ENCODE results near the gene KRTAP5-1.

KRTAP5-1 gene

GRCh38 chr11:1559111-1559951 lies 25.8 kb downstream of the KRTAP5-1 start:
- DNase-seq (ENCODE audit: low read depth), result peak; percentile 74

- DNase-seq (ENCODE audit: low read depth), result no peak
Observed at GRCh38 chr11:1558775-1559110, 26.3 kb downstream of the KRTAP5-1 start.

GRCh38 chr11:1557904-1558774 lies 26.9 kb downstream of the KRTAP5-1 start:
- peak; percentile 81 for DNase-seq (ENCODE audit: low read depth)

GRCh38 chr11:1557051-1557884 lies 27.8 kb downstream of the KRTAP5-1 start:
- DNase-seq (ENCODE audit: low read depth), result no peak

- DNase-seq (ENCODE audit: low read depth), result no peak
Observed at GRCh38 chr11:1556278-1556902, 28.7 kb downstream of the KRTAP5-1 start.

- DNase-seq (ENCODE audit: low read depth), result no peak
Observed at GRCh38 chr11:1555713-1556153, 29.4 kb downstream of the KRTAP5-1 start.

- no peak for DNase-seq (ENCODE audit: low read depth)
Observed at GRCh38 chr11:1554981-1555712, 29.9 kb downstream of the KRTAP5-1 start.

- DNase-seq (ENCODE audit: low read depth), result no peak
Observed at GRCh38 chr11:1553808-1554594, 31.1 kb downstream of the KRTAP5-1 start.

GRCh38 chr11:1549338-1550330 lies 35.4 kb downstream of the KRTAP5-1 start:
- DNase-seq (ENCODE audit: low read depth), result no peak

- DNase-seq (ENCODE audit: low read depth), result no peak
Observed at GRCh38 chr11:1548221-1549070, 36.6 kb downstream of the KRTAP5-1 start.

- no peak for DNase-seq (ENCODE audit: low read depth)
Observed at GRCh38 chr11:1547467-1548098, 37.5 kb downstream of the KRTAP5-1 start.

GRCh38 chr11:1546536-1547466 lies 38.3 kb downstream of the KRTAP5-1 start:
- no peak for DNase-seq (ENCODE audit: low read depth)

GRCh38 chr11:1546077-1546535 lies 39.0 kb downstream of the KRTAP5-1 start:
- DNase-seq (ENCODE audit: low read depth), result no peak

- DNase-seq (ENCODE audit: low read depth), result no peak
Observed at GRCh38 chr11:1545432-1545831, 39.7 kb downstream of the KRTAP5-1 start.

GRCh38 chr11:1544536-1544935 lies 40.5 kb downstream of the KRTAP5-1 start:
- no peak for DNase-seq (ENCODE audit: low read depth)

GRCh38 chr11:1543606-1544263 lies 41.3 kb downstream of the KRTAP5-1 start:
- no peak for DNase-seq (ENCODE audit: low read depth)
